Measurements from ENCODE around the gene PRKCZ. TPM values are rescaled to one million over a fixed set of nuclear protein-coding genes. Genes with fewer than 3 reads are reported as not detected.

The PRKCZ gene
- total and polyA plus RNA-seq, 2 of the 4 experiments (the other 2 are of a cell fraction), result 2.0 to 3.5 TPM

DNA sequence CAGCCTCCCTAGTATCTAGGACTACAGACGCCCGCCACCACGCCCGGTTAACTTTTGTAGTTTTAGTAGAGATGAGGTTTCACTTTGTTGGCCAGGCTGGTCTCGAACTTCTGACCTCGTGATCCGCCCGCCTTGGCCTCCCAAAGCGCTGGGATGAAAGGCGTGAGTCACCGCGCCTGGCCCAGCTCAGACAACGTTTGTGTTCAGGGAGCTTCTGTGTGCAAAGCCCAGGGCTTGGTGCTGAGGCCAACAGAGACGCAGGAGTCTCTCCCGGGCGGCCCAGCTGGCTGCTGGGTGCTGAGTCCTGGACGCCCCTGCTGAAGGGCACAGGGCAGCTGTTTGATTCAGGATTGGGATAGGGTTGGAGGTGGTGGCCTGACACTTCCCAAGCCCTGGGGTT lies 3.0 kb downstream of the PRKCZ start:
- H3K27me3 ChIP-seq (ENCODE audit: control insufficient read depth, insufficient read depth, low read length), result peaks cover 44% of the 10 kb centered on the region
- no peak for DNase-seq
- no peak overlapping the region for H2AFZ ChIP-seq (replicated peaks; ENCODE audit: low read length, poor library complexity)
- H2AK5ac ChIP-seq (ENCODE audit: low read depth, low read length), result no peak overlapping the region
- no peaks in the 10 kb centered on the region for H3K36me3 ChIP-seq (ENCODE audit: control insufficient read depth, insufficient read depth, low read length)
- POLR2A ChIA-PET (ENCODE audit: unreplicated experiment), result no interaction called here
- H4K8ac ChIP-seq (ENCODE audit: low read depth in 2 of 2, low read length in 2 of 2), result no peak overlapping the region
- no peaks in the 10 kb centered on the region; the same call in 1 of the 2 replicates for H3K9me3 ChIP-seq (ENCODE audit: control insufficient read depth, insufficient read depth, low read length)
- no TSS peak for BruUV-seq (replicated peaks)
- 66% methylated on average over 5 of the region's 17 CpGs; no CpG with 5 or more reads in 1 of the 2 experiments for WGBS, 2 experiments (ENCODE audit: extremely low coverage in 2 of 2, insufficient read length in 1 of 2)
- H3K4me1 ChIP-seq (ENCODE audit: control insufficient read depth, insufficient read depth, low read length), result no peaks in the 10 kb centered on the region
- CTCF ChIA-PET, result interaction anchor here (1.5 kb wide), 1 partner anchor 8 kb away, joined by 4 read pairs; no protein-coding TSS in a partner anchor
- H2BK20ac ChIP-seq (ENCODE audit: low read depth, low read length), result no peak overlapping the region
- dilution Hi-C loops (cut with HindIII; ENCODE audit: low sequenced_read_pairs, unreplicated experiment) (no loop called here), in situ Hi-C loops (cut with MboI; ENCODE audit: low sequenced_read_pairs) (no loop called here), intact Hi-C loops (cut with micrococcal nuclease) (no loop called here)
- H3K79me1 ChIP-seq (ENCODE audit: low read depth in 1 of 2, low read length in 2 of 2), result no peaks in the 10 kb centered on the region
- H3K23ac ChIP-seq (ENCODE audit: low read depth, low read length), result no peak overlapping the region
- no peak overlapping the region for H3K56ac ChIP-seq (ENCODE audit: extremely low read depth, insufficient read depth, low read length)
- H4K5ac ChIP-seq (ENCODE audit: low read depth, low read length), result no peak overlapping the region
- no peak for TF ChIP-seq MAFK (IDR thresholded peaks at IDR 0.05; ENCODE audit: low read depth, low read length)
- no peak for TF ChIP-seq RAD21 (IDR thresholded peaks at IDR 0.05; ENCODE audit: low read length)
- TF ChIP-seq, protein P1, sequence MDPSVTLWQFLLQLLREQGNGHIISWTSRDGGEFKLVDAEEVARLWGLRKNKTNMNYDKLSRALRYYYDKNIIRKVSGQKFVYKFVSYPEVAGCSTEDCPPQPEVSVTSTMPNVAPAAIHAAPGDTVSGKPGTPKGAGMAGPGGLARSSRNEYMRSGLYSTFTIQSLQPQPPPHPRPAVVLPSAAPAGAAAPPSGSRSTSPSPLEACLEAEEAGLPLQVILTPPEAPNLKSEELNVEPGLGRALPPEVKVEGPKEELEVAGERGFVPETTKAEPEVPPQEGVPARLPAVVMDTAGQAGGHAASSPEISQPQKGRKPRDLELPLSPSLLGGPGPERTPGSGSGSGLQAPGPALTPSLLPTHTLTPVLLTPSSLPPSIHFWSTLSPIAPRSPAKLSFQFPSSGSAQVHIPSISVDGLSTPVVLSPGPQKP (IDR thresholded peaks at IDR 0.05; ENCODE audit: borderline replicate concordance, low read depth, low read length), result no peak
- TF ChIP-seq, protein P2, sequence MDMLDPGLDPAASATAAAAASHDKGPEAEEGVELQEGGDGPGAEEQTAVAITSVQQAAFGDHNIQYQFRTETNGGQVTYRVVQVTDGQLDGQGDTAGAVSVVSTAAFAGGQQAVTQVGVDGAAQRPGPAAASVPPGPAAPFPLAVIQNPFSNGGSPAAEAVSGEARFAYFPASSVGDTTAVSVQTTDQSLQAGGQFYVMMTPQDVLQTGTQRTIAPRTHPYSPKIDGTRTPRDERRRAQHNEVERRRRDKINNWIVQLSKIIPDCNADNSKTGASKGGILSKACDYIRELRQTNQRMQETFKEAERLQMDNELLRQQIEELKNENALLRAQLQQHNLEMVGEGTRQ (IDR thresholded peaks at IDR 0.05; ENCODE audit: low read depth, low read length), result no peak
- TF ChIP-seq SMC3 (IDR thresholded peaks at IDR 0.05; ENCODE audit: low read depth, low read length), result no peak
- TF ChIP-seq CHD1 (IDR thresholded peaks at IDR 0.05; ENCODE audit: low read depth, low read length), result no peak
- no peak for TF ChIP-seq RFX5 (IDR thresholded peaks at IDR 0.05; ENCODE audit: low read depth, low read length)
- no peak for TF ChIP-seq MXI1 (IDR thresholded peaks at IDR 0.05; ENCODE audit: borderline replicate concordance, low read depth, low read length)
- TF ChIP-seq RCOR1 (IDR thresholded peaks at IDR 0.05; ENCODE audit: insufficient replicate concordance, low read length), result no peak
- TF ChIP-seq FOS (IDR thresholded peaks at IDR 0.05; ENCODE audit: low read depth, low read length), result no peak
- no peak for TF ChIP-seq POLR2A (IDR thresholded peaks at IDR 0.05; ENCODE audit: low read depth, low read length)
- H3K9me1 ChIP-seq (ENCODE audit: insufficient read depth, low read length), result no peaks in the 10 kb centered on the region
- no peak overlapping the region for H3K4me2 ChIP-seq (ENCODE audit: low read depth, low read length)
- H2BK15ac ChIP-seq (ENCODE audit: low read depth, low read length), result no peak overlapping the region
- H2AK9ac ChIP-seq (replicated peaks; ENCODE audit: low read depth, low read length, poor library complexity), result no peak overlapping the region
- no peak overlapping the region for H3K18ac ChIP-seq (ENCODE audit: low read depth, low read length)
- H4K20me1 ChIP-seq (ENCODE audit: insufficient read depth, low read length), result no peaks in the 10 kb centered on the region
- ATAC-seq (ENCODE audit: low read depth), result no peak
- no peak overlapping the region for H3K14ac ChIP-seq (replicated peaks; ENCODE audit: low read depth, low read length)
- H2BK120ac ChIP-seq (ENCODE audit: low read depth, low read length), result no peak overlapping the region
- no peak overlapping the region for H3K4me3 ChIP-seq (ENCODE audit: insufficient read depth, low read depth, low read length)
- no peak overlapping the region for H3K4ac ChIP-seq (ENCODE audit: low read depth, low read length)
- H2BK5ac ChIP-seq (ENCODE audit: low read depth, low read length, poor library complexity, severe bottlenecking), result no peak overlapping the region
- H4K91ac ChIP-seq (ENCODE audit: insufficient read depth, low read depth, low read length), result no peak overlapping the region
- no peak overlapping the region for H3K27ac ChIP-seq (ENCODE audit: insufficient read depth, low read length)
- no peak overlapping the region for H3K9ac ChIP-seq (ENCODE audit: low read depth, low read length)
